Adrenal gland (tissue), 12 donors: Measurements from ENCODE around the gene COX6B1. TPM values are rescaled to one million over a fixed set of nuclear protein-coding genes. Genes with fewer than 3 reads are reported as not detected.
A peak's percentile ranks its signal among the peaks of the same experiment; 100 is the strongest.

Experiments used
- DNase-seq, 7 donors: peaks; one replicate each; pipeline ENCODE4 v3.0.0-alpha.2; 2019 to 2020
- H3K27ac ChIP-seq, 5 donors: fragments of 200-600 bp; sonication (generic) in 4 of 5; 1 replicate in 3 of 5; 2 replicates in 2 of 5; pipeline versions ENCODE4 v1.5.1 to v1.8.0; 2016 to 2020; ENCODE audit warnings: mild to moderate bottlenecking in 1 of 5
- H3K27me3 ChIP-seq: fragments of 200-600 bp; 2 replicates; pipeline ENCODE4 v1.8.0; 2021
- H3K36me3 ChIP-seq, 2 donors: fragments of 200-600 bp; replicated peaks in 1 of 2; 1 replicate in 1 of 2; 2 replicates in 1 of 2; pipeline versions ENCODE4 v1.5.1 to v1.8.0; 2018 to 2022
- H3K4me1 ChIP-seq, 2 donors: fragments of 200-600 bp; replicated peaks in 1 of 2; 1 replicate in 1 of 2; 2 replicates in 1 of 2; pipeline versions ENCODE4 v1.5.1 to v1.8.0; 2018 to 2021
- H3K4me3 ChIP-seq, 4 donors: fragments of 200-600 bp; sonication (generic) in 3 of 4; one replicate each; pipeline ENCODE4 v1.5.1; 2016 to 2018
- H3K9me3 ChIP-seq, 3 donors: fragments of 200-600 bp; sonication (generic) in 1 of 3; replicated peaks in 1 of 3; 1 replicate in 2 of 3; 2 replicates in 1 of 3; pipeline versions ENCODE4 v1.5.1 to v1.8.0; 2016 to 2021
- CTCF ChIP-seq, 6 experiments: fragments of 450-650 bp in 4 of 6; fragments of 200-600 bp in 2 of 6; sonication (generic) in 1 of 6; IDR thresholded peaks; 1 replicate in 5 of 6; 2 replicates in 1 of 6; pipeline versions ENCODE4 v1.5.1 to v1.8.0; 2016 to 2021; ENCODE audit warnings: antibody characterized with exemption in 6 of 6, mild to moderate bottlenecking in 2 of 6, moderate library complexity in 1 of 6
- POLR2A ChIP-seq, 2 donors: fragments of 450-650 bp; IDR thresholded peaks; one replicate each; pipeline ENCODE4 v1.6.1; 2017; ENCODE audit warnings: antibody characterized with exemption in 2 of 2, mild to moderate bottlenecking in 2 of 2, moderate library complexity in 1 of 2
- WGBS, 4 donors: extraction: QIAGEN DNeasy Blood & Tissue Kit in 2 of 4; methylation state at CpG; one replicate each; pipeline versions ENCODE4 v1.1.5 to v1.1.7; 2013 to 2017; 5-methylcytosine and 5-hydroxymethylcytosine counted together
- intact Hi-C, 2 donors: fragments of 100-400 bp; cut with DNase I; formaldehyde crosslinking; loops; one replicate each; pipeline versions ENCODE4 v1.14.1 to v1.15.0; 2022 to 2023
- polyA plus RNA-seq, 3 donors: library from polyadenylated mRNA; stranded (reverse); fragments of 200-250 nt in 2 of 3; fragments of 350-450 nt in 1 of 3; fragmentation: Illumina TruSeq in 1 of 3; extraction: RNeasy Lipid Tissue Mini Kit (QIAGEN cat#74804) in 1 of 3; gene quantifications; one replicate each; pipeline ENCODE4 v1.2.3, GENCODE V29; 2013 to 2014
- total RNA-seq, 9 donors: library from RNA; depleted of rRNA in 4 of 9; stranded (reverse); fragments of >200 nt in 4 of 9; fragments of 120-200 nt in 1 of 9; fragmentation: NEBNext Ultra II Directional in 1 of 9; extraction: Animal tissue kit (Norgen Biotek cat#: 25700) in 1 of 9; gene quantifications; one replicate each; pipeline versions ENCODE4 v1.1.0 to v1.2.4, GENCODE V29; 2013 to 2023
- donor health status: healthy with polysubstance abuse.
- donor health status: Bipolar disorder and iron deficiency.
- donor health status: DM: yes; HTN: yes; CAD: no.
- donor health status: DM: no; HTN: no; CAD: no.
- donor health status: DM: no; HTN: no; CAD: no.
- donor health status: DM: yes; HTN: yes; CAD: no.

Gene COX6B1
- total and polyA plus RNA-seq, 12 donors: 289 to 1,985 (median 530) TPM

GRCh38 chr19:35669566-35669965, 21.4 kb downstream of the COX6B1 start:
- no peak overlapping the region for H3K4me3 ChIP-seq
- no peak for DNase-seq
- WGBS, 4 donors: 64 to 83% (median 71%) methylated on average over 6 of the region's 6 CpGs
- TF ChIP-seq CTCF (IDR thresholded peaks at IDR 0.05) (no peak), POLR2A (IDR thresholded peaks at IDR 0.05) (no peak)
- no peak overlapping the region for H3K27ac ChIP-seq
- no peaks in the 10 kb centered on the region for H3K36me3 ChIP-seq
- peaks cover 0 to 7% of the 10 kb centered on the region in 2 donors for H3K4me1 ChIP-seq
- peaks cover 3% of the 10 kb centered on the region for H3K27me3 ChIP-seq
- H3K9me3 ChIP-seq: no peaks in the 10 kb centered on the region
- intact Hi-C loops: no loop called here

- no peaks in the 10 kb centered on the region for H3K9me3 ChIP-seq
- no peak overlapping the region for H3K27ac ChIP-seq
- H3K36me3 ChIP-seq: no peaks in the 10 kb centered on the region
- peaks cover 3% of the 10 kb centered on the region for H3K27me3 ChIP-seq
- no peak for DNase-seq
- TF ChIP-seq POLR2A (IDR thresholded peaks at IDR 0.05): no peak
- no peak for TF ChIP-seq CTCF (IDR thresholded peaks at IDR 0.05)
- peaks cover 0 to 7% of the 10 kb centered on the region in 2 donors for H3K4me1 ChIP-seq
- intact Hi-C loops: no loop called here
- 52 to 63% (median 58%) methylated on average over 4 of the region's 4 CpGs for WGBS, 4 donors
- no peak overlapping the region for H3K4me3 ChIP-seq
These were observed 21.9 kb downstream of the COX6B1 start for GRCh38 chr19:35669974-35670373.

GRCh38 chr19:35670686-35671085, 22.6 kb downstream of the COX6B1 start:
- TF ChIP-seq CTCF (IDR thresholded peaks at IDR 0.05) (no peak), POLR2A (IDR thresholded peaks at IDR 0.05) (no peak)
- intact Hi-C loops: no loop called here
- H3K27me3 ChIP-seq: peaks cover 3% of the 10 kb centered on the region

GRCh38 chr19:35671818-35672217, 23.7 kb downstream of the COX6B1 start:
- intact Hi-C loops: no loop called here
- H3K9me3 ChIP-seq: no peaks in the 10 kb centered on the region
- H3K27me3 ChIP-seq: peaks cover 3% of the 10 kb centered on the region
- no peak for TF ChIP-seq POLR2A (IDR thresholded peaks at IDR 0.05)
- 30 to 45% (median 34%) methylated on average over 3 of the region's 3 CpGs for WGBS, 4 donors
- no peak overlapping the region for H3K4me3 ChIP-seq
- peaks cover 0 to 7% of the 10 kb centered on the region in 2 donors for H3K4me1 ChIP-seq
- H3K36me3 ChIP-seq: no peaks in the 10 kb centered on the region
- H3K27ac ChIP-seq: no peak overlapping the region
- no peak for DNase-seq

More at GRCh38 chr19:35670686-35671085, 22.6 kb downstream of the COX6B1 start:
- no peak overlapping the region for H3K4me3 ChIP-seq
- WGBS, 4 donors: 76 to 100% (median 87%) methylated on average over 1 of the region's 1 CpG
- no peak overlapping the region for H3K27ac ChIP-seq
- H3K4me1 ChIP-seq: peaks cover 0 to 7% of the 10 kb centered on the region in 2 donors
- H3K36me3 ChIP-seq: no peaks in the 10 kb centered on the region
- H3K9me3 ChIP-seq: no peaks in the 10 kb centered on the region
- no peak for DNase-seq

GRCh38 chr19:35673121-35673804, 25.1 kb downstream of the COX6B1 start:
- peak in 6 of 7 donors; percentile 37 to 64 (median 57) for DNase-seq
- 5 to 15% (median 6%) methylated on average over 13 to 39 of the region's 39 CpGs for WGBS, 4 donors
- Histone ChIP-seq H3K27me3 (peaks cover 3% of the 10 kb centered on the region), H3K36me3 (no peaks in the 10 kb centered on the region), H3K27ac (no peak overlapping the region), H3K9me3 (no peaks in the 10 kb centered on the region), H3K4me3 (peak overlapping the region in 1 of 4 donors; percentile 43), H3K4me1 (peaks cover 0 to 7% of the 10 kb centered on the region in 2 donors)
- no peak for TF ChIP-seq CTCF (IDR thresholded peaks at IDR 0.05)
- no peak for TF ChIP-seq POLR2A (IDR thresholded peaks at IDR 0.05)
- intact Hi-C loops: no loop called here
